H9 (cell line): Measurements from ENCODE around the gene TAF3. TPM values are rescaled to one million over a fixed set of nuclear protein-coding genes. Genes with fewer than 3 reads are reported as not detected.

ENCODE experiments used
- DNase-seq: peaks from one replicate; pipeline ENCODE4 v3.0.0-alpha.2; 2017
- H2AFZ ChIP-seq: one replicate; pipeline ENCODE4 v1.6.1; 2013; ENCODE audit warnings: mild to moderate bottlenecking, low read length, control low read depth, moderate library complexity
- H2AK5ac ChIP-seq: 2 replicates; pipeline ENCODE4 v1.6.1; 2013; ENCODE audit warnings: low read length, control low read depth, mixed read lengths; ENCODE audit not compliant: insufficient read length
- H2BK120ac ChIP-seq: one replicate; pipeline ENCODE4 v1.6.1; 2013; ENCODE audit warnings: low read depth, mild to moderate bottlenecking, low read length, control low read depth, inconsistent platforms; ENCODE audit not compliant: poor library complexity, severe bottlenecking
- H2BK12ac ChIP-seq: 2 replicates; pipeline ENCODE4 v1.6.1; 2013; ENCODE audit warnings: low read length, control low read depth, mixed read lengths, low read depth; ENCODE audit not compliant: insufficient read length
- H2BK15ac ChIP-seq: 2 replicates; pipeline ENCODE4 v1.6.1; 2013; ENCODE audit warnings: low read depth, low read length, control low read depth
- H2BK20ac ChIP-seq: one replicate; pipeline ENCODE4 v1.6.1; 2013; ENCODE audit warnings: low read depth, mild to moderate bottlenecking, low read length, control low read depth, inconsistent platforms; ENCODE audit not compliant: poor library complexity, severe bottlenecking
- H2BK5ac ChIP-seq: 2 replicates; pipeline ENCODE4 v1.6.1; 2013; ENCODE audit warnings: low read length, control low read depth, mixed read lengths; ENCODE audit not compliant: insufficient read length
- H3K14ac ChIP-seq: 2 replicates; pipeline ENCODE4 v1.6.1; 2013; ENCODE audit warnings: low read length, control low read depth; ENCODE audit not compliant: insufficient read depth
- H3K18ac ChIP-seq: 2 replicates; pipeline ENCODE4 v1.6.1; 2013; ENCODE audit warnings: low read depth, mild to moderate bottlenecking, mixed read lengths, low read length, control low read depth; ENCODE audit not compliant: insufficient read length
- H3K23ac ChIP-seq: 2 replicates; pipeline ENCODE4 v1.6.1; 2013; ENCODE audit warnings: low read length, control low read depth, mixed read lengths, low read depth; ENCODE audit not compliant: insufficient read length
- H3K23me2 ChIP-seq: 2 replicates; pipeline ENCODE4 v1.6.1; 2013; ENCODE audit warnings: low read depth, mild to moderate bottlenecking, mixed read lengths, low read length, control low read depth; ENCODE audit not compliant: insufficient read length, poor library complexity, severe bottlenecking
- H3K27ac ChIP-seq: 2 replicates; pipeline ENCODE4 v1.5.1; 2013; ENCODE audit warnings: low read length, control low read depth, mixed read lengths, low read depth; ENCODE audit not compliant: insufficient read length
- H3K27me3 ChIP-seq: 2 replicates; pipeline ENCODE4 v1.6.1; 2013; ENCODE audit warnings: low read length, control low read depth, inconsistent platforms; ENCODE audit not compliant: insufficient read depth
- H3K4ac ChIP-seq: 2 replicates; pipeline ENCODE4 v1.6.1; 2013; ENCODE audit warnings: low read depth, mild to moderate bottlenecking, control low read depth, inconsistent platforms, low read length, moderate library complexity
- H3K4me1 ChIP-seq: 2 replicates; pipeline ENCODE4 v1.6.1; 2013; ENCODE audit warnings: low read length, control low read depth, inconsistent platforms; ENCODE audit not compliant: insufficient read depth
- H3K4me2 ChIP-seq: 2 replicates; pipeline ENCODE4 v1.6.1; 2013; ENCODE audit warnings: low read length, control low read depth, mixed read lengths; ENCODE audit not compliant: insufficient read length, insufficient read depth
- H3K56ac ChIP-seq: 2 replicates; pipeline ENCODE4 v1.6.1; 2013; ENCODE audit warnings: low read depth, mild to moderate bottlenecking, mixed read lengths, low read length, control low read depth; ENCODE audit not compliant: insufficient read length
- H3K79me1 ChIP-seq: 2 replicates; pipeline ENCODE4 v1.6.1; 2013; ENCODE audit warnings: low read depth, mild to moderate bottlenecking, moderate library complexity, low read length, control low read depth, inconsistent platforms; ENCODE audit not compliant: insufficient read depth, poor library complexity, severe bottlenecking
- H3K79me2 ChIP-seq: 2 replicates; pipeline ENCODE4 v1.6.1; 2013; ENCODE audit warnings: low read length, control low read depth, inconsistent platforms; ENCODE audit not compliant: insufficient read depth
- H3K9ac ChIP-seq: 2 replicates; pipeline ENCODE4 v1.6.1; 2013; ENCODE audit warnings: low read length, control low read depth, mixed read lengths; ENCODE audit not compliant: insufficient read length; ENCODE audit errors: extremely low read depth
- H3K9me3 ChIP-seq: one replicate; pipeline ENCODE4 v1.6.1; 2013; ENCODE audit warnings: low read depth, low read length, inconsistent platforms; ENCODE audit not compliant: control insufficient read depth
- H3T11ph ChIP-seq: one replicate; pipeline ENCODE4 v1.6.1; 2013; ENCODE audit warnings: mild to moderate bottlenecking, low read length, control low read depth, inconsistent platforms
- H4K20me1 ChIP-seq: one replicate; pipeline ENCODE4 v1.6.1; 2013; ENCODE audit not compliant: control insufficient read depth, insufficient read length, insufficient read depth
- H4K5ac ChIP-seq: 2 replicates; pipeline ENCODE4 v1.6.1; 2013; ENCODE audit warnings: low read depth, mild to moderate bottlenecking, mixed read lengths, low read length, control low read depth; ENCODE audit not compliant: insufficient read length
- H4K8ac ChIP-seq: replicated peaks from 2 replicates; pipeline ENCODE4 v1.6.1; 2013; ENCODE audit warnings: low read length, control low read depth, mixed read lengths, low read depth; ENCODE audit not compliant: insufficient read length
- H4K91ac ChIP-seq: 2 replicates; pipeline ENCODE4 v1.6.1; 2013; ENCODE audit warnings: low read depth, mild to moderate bottlenecking, moderate library complexity, mixed read lengths, low read length, control low read depth; ENCODE audit not compliant: insufficient read length
- H3K27ac Mint-ChIP-seq, 3 experiments: 2 replicates in 2 of 3; 3 replicates in 1 of 3; pipeline ENCODE4 v1.8.0; 2020 to 2021; ENCODE audit warnings: mixed read lengths in 3 of 3, mild to moderate bottlenecking in 1 of 3, moderate library complexity in 1 of 3
- H3K27me3 Mint-ChIP-seq: 2 replicates; pipeline ENCODE4 v1.8.0; 2021; ENCODE audit warnings: low read depth, mild to moderate bottlenecking, moderate library complexity, mixed read lengths
- H3K36me3 Mint-ChIP-seq, 3 experiments: 2 replicates in 2 of 3; 3 replicates in 1 of 3; pipeline ENCODE4 v1.8.0; 2020 to 2021; ENCODE audit warnings: low read depth in 3 of 3, mixed read lengths in 3 of 3; ENCODE audit not compliant: insufficient read depth in 1 of 3
- H3K4me1 Mint-ChIP-seq, 2 experiments: 2 replicates each; pipeline ENCODE4 v1.8.0; 2020; ENCODE audit warnings: mixed read lengths in 2 of 2
- H3K4me3 Mint-ChIP-seq, 2 experiments: 2 replicates in 1 of 2; 3 replicates in 1 of 2; pipeline ENCODE4 v1.8.0; 2020 to 2021; ENCODE audit warnings: mild to moderate bottlenecking in 2 of 2, mixed read lengths in 2 of 2, moderate library complexity in 1 of 2
- H3K9me3 Mint-ChIP-seq, 2 experiments: 2 replicates in 1 of 2; 3 replicates in 1 of 2; pipeline ENCODE4 v1.8.0; 2020; ENCODE audit warnings: mild to moderate bottlenecking in 2 of 2, mixed read lengths in 2 of 2, moderate library complexity in 1 of 2
- WGBS: extraction: QIAGEN DNeasy Blood & Tissue Kit; methylation state at CpG from one replicate; pipeline ENCODE4 v1.1.7; 2013; ENCODE audit warnings: missing lambda C conversion rate, low lambda C conversion rate, mixed read lengths; ENCODE audit not compliant: insufficient read length; ENCODE audit errors: extremely low coverage; 5-methylcytosine and 5-hydroxymethylcytosine counted together
- total RNA-seq: library from RNA; stranded (reverse); gene quantifications from 2 replicates; pipeline ENCODE4 v1.2.1, GENCODE V29; 2021
- TF ChIP-seq, protein P1 (sequence below): fragments of 200-600 bp; sonication (generic); conservative IDR thresholded peaks from 3 replicates; pipeline ENCODE4 v1.8.0; 2021; ENCODE audit warnings: antibody characterized with exemption, mild to moderate bottlenecking

TAF3 gene
- total RNA-seq, 1 experiment from 2014 or later = 10.2 TPM

DNA sequence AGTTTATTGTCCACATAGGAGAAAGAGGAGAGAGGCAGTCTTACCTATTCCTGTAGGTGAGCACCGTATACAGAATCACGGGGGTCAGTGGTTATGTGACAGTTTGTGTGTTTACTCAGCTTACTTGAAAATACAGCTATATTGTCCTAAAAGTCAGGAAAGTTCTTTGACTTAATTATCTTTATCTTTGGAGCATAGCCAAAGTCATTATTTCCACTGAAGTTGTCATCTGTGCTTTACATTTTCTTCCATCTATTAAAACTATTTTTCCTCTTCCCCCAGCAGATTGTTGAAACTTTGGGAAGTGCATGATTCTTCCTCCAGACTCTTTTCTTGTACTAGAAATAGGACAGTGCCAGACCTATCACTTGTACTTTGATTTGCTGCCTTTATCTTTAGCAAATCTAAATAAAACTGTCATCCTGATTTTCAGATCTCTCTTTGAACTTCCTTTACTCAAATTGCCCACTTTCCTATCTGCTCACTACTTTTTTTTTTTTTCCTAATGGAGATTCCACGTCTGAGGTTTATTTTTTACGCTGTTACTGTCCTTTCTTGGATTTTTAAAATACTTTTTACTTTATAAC is 58.3 kb downstream of the TAF3 start:
- Histone ChIP-seq H2AK5ac (no peak overlapping the region), H2BK120ac (no peak overlapping the region), H3K23ac (no peak overlapping the region), H3K27ac (no peak overlapping the region), H2BK15ac (no peak overlapping the region), H3K27me3 (no peaks in the 10 kb centered on the region), H3K4me1 (no peaks in the 10 kb centered on the region), H3T11ph (no peak overlapping the region), H3K14ac (no peak overlapping the region), H3K4me2 (no peak overlapping the region), H4K5ac (no peak overlapping the region), H3K56ac (no peak overlapping the region), H2BK5ac (no peak overlapping the region), H4K8ac (no peak overlapping the region), H2BK20ac (no peak overlapping the region), H2BK12ac (no peak overlapping the region), H3K9me3 (no peaks in the 10 kb centered on the region), H3K79me1 (no peaks in the 10 kb centered on the region), H3K79me2 (no peaks in the 10 kb centered on the region), H3K18ac (no peak overlapping the region), H3K4ac (no peak overlapping the region), H3K23me2 (no peaks in the 10 kb centered on the region), H3K9ac (no peak overlapping the region), H4K20me1 (no peaks in the 10 kb centered on the region), H4K91ac (no peak overlapping the region), H2AFZ (no peak overlapping the region)
- Mint-ChIP-seq H3K27ac (peak overlapping the region in 1 of 3 experiments; percentile 2; a peak in 1 of 7 replicates), H3K36me3 (no peaks in the 10 kb centered on the region), H3K4me3 (no peak overlapping the region), H3K9me3 (no peaks in the 10 kb centered on the region), H3K4me1 (peaks cover 2% of the 10 kb centered on the region in 2 experiments; a peak in 3 of 4 replicates), H3K27me3 (no peaks in the 10 kb centered on the region)
- no CpG with 5 or more reads among the region's 4 CpGs for WGBS
- TF ChIP-seq, protein P1, sequence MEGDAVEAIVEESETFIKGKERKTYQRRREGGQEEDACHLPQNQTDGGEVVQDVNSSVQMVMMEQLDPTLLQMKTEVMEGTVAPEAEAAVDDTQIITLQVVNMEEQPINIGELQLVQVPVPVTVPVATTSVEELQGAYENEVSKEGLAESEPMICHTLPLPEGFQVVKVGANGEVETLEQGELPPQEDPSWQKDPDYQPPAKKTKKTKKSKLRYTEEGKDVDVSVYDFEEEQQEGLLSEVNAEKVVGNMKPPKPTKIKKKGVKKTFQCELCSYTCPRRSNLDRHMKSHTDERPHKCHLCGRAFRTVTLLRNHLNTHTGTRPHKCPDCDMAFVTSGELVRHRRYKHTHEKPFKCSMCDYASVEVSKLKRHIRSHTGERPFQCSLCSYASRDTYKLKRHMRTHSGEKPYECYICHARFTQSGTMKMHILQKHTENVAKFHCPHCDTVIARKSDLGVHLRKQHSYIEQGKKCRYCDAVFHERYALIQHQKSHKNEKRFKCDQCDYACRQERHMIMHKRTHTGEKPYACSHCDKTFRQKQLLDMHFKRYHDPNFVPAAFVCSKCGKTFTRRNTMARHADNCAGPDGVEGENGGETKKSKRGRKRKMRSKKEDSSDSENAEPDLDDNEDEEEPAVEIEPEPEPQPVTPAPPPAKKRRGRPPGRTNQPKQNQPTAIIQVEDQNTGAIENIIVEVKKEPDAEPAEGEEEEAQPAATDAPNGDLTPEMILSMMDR = no peak
- no peak for DNase-seq
